HG02981 (cell line): ENCODE measurements around the gene SNX32.
"Not testable (repeated sequence)": the region's sequence is repeated elsewhere in the genome, so short reads cannot be mapped to it uniquely, and the experiment has no call there.

Experiments
- ATAC-seq: cut with Tn5 transposase; IDR thresholded peaks from one replicate; pipeline ENCODE4 v1.9.1; 2021; ENCODE audit warnings: mild to moderate bottlenecking, moderate library complexity; ENCODE audit not compliant: unreplicated experiment

Gene SNX32

GRCh38 chr11:65883058-65883761, 49.4 kb downstream of the SNX32 start:
- no peak for ATAC-seq

DNA sequence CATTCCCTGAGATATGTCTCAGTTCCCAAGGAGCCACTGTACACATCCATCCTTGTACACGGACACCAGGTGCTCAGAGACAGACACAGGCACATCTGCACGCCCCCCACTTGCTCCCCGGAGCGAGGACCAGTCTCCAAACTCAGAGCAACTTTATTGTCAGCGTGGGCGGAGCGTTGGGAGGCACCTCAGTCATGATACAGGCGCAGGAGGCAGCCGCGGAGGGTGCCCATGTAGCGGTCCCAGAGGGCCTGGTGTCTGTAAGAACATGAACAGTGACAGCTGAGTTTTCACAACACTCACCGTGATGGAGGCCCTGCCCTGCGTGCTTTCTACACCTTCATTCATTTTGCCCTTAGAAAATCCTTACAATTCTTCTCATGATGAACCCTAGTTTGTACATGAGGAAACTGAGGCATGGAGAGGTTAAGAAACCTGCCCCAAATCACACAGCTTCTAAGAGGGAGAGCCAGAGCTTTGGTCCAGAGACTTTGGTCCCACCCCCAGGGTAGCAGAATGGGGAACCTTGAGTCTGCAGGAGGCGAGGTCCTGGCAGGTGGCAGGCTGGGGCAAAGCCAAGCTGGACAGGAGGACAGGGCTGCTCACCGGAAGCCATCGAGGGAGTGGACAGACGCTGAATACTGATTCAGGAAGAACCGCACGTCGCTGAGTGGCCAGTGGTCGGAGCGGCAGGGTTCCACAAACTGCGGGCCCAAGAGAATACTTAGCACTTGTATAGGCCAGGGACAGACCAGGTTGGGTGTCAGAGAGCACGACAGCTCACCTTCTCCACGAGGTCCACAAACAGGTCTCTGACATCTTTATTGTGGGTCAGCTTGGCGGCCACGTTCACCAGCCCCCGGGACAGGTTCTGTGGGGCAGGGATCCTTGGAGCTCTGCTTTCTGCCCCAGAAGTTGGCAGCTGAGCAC, 50.3 kb downstream of the SNX32 start:
- ATAC-seq, result no peak

- no peak for ATAC-seq
These were observed 50.9 kb downstream of the SNX32 start for GRCh38 chr11:65884716-65885092.

DNA sequence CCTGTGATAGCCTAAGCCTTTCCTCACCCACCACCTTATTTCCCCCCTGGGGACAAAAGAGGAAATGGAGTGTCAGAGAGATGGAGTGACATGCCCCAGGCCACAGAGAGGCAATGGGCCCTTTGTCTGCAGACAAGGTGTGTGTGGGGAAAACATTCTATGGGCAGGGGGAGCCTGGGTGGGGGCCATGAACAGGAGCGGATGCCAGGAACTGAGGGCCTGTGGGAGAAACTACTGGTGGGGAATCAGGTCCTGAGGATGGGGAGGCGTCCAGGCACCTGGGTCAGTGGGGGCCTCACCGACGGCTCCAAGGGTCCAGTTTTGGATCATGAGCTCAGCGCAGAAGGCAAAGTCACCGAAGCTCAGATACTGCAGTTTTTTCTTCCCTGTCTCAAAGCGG, 51.5 kb downstream of the SNX32 start:
- ATAC-seq, result no peak

DNA sequence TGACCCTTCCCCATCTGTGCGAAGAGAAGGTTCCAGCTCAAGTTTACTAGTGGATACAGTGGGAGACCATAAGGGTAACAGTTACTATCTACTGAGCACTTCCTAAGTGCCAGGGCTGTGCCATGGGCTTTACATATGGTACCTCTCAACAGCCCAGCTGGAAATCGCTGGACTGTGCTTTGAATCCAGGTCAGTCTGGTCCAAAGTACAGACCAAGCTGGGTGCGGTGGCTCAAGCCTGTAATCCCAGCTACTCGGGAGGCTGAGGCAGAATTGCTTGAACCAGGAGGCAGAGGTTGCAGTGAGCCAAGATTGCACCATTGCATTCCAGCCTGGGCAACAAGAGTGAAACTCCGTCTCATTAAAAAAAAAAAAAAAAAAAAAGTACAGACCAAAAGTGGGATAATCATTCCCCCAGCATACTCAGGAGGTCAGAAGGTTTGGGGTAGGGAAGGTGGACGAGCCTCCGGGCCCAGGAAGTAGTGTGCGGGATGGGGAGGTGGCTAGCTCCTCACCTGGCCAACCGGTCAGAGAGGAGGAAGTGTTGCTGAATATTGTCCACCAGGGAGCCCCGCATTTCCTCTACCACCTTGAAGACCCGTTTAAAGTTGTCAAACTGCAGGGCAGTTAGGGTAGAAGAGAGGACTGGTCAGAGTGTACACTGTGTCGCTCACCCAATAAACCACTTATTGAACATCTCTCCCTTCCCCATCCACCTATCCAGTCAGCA, 52.2 kb downstream of the SNX32 start:
- no peak for ATAC-seq

DNA sequence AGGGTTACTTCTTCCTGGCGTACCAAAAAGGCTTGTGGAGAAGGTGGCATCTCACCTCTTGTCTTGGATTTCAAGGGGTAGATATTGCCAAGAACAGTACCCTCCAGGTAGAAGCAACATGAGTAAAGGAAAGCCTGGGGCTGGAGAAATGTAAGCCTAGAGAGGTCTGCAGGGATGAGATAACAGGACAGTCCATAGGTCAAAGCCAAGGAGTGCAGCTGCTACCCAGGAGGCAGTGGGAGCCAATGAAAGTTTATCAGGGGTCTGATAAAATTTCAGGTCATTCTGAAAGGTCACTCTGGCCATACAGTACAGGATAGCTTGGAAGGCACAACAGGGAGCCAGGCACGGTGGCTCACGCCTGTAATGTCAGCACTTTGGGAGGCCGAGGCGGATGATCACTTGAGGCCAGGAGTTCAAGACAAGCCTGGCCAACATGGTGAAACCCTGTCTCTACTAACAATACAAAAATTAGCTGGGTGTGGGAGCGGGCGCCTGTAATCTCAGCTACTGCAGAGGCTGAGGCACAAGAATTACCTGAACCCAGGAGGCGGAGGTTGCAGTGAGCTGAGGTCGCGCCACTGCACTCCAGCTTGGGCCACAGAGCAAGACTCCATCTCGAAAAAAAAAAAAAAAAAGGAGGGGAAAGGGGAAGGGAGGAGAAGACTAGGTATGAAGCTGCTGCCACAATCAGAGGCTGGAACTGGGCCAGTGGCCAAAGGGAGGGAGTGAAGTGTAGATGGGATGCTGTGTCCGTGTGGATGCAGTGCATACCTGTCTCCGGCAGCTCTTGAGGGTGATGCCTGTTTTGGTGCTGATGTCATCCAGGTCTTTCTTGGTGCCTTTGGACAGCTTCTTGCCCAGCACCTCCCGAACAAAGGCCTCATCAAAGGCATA, 53.3 kb downstream of the SNX32 start:
- no peak for ATAC-seq

GRCh38 chr11:65887723-65888162, 54.0 kb downstream of the SNX32 start:
- no peak for ATAC-seq

DNA sequence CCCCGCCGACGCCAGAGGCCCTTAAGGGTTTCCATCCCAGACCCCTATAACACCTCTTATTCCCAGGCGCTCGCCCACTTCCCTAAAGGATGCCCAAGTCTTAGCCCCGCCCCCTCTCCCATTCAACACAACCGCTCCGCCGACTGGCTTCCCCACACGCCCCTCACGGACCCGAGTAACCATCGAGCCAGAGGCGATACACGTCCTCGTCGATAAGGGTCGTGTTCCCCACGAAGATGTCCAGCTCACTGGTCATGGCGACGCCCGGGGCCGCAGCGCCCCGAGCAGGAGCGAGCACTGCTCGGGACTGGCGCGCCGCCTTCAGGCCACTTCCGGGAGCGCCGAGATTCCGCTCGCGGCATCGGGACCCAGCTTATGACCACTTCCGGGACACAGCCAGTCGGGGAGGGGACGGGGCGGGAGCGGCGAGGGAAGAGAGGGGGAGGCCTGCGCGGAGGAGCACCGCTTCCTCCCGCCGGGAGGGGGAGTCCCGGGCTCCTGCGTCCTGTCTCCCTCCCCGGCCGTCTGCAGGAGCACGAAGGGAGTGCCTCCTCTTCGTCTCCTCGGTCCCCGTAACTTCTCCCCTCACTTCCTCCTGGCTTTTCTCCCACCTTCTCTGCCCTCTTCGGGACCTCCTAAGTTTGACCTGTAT, 54.5 kb downstream of the SNX32 start, which contains the start of gene FIBP:
FIBP (minus strand) TSS at position 309 of the 652 bp plus-strand sequence; CDS start at position 256, 53 bp downstream.
- ATAC-seq, result peak; percentile 38

DNA sequence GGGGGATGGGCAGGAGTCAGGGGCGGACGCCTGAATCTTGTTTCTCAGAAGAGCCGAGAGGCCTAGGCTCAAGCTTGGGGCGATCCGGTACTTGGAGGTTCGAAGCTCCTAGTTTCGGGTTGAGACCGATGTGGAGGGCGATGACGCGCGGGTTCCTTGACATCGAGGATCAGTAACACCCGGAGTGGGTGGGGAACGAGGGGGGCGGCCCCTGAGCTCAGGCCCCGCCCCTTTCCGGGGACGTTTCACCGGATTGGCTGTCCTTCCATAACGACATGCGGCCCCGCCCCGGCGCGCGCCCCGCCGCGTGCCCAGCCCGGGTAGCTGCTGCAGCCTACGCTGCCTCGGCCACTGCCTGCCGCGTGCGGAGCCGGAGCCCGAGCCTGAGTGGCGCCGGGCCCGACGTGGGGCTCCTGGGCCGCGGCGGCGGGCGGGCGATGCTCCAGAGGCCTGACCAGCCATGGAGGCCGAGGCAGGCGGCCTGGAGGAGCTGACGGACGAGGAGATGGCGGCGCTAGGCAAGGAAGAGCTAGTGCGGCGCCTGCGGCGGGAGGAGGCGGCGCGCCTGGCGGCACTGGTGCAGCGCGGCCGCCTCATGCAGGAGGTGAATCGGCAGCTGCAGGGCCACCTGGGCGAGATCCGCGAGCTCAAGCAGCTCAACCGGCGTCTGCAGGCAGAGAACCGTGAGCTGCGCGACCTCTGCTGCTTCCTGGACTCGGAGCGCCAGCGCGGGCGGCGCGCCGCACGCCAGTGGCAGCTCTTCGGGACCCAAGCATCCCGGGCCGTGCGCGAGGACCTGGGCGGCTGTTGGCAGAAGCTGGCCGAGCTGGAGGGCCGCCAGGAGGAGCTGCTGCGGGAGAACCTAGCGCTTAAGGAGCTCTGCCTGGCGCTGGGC, 56.8 kb downstream of the SNX32 start, which contains the start of gene CCDC85B:
CCDC85B (plus strand) TSS at position 350 of the 895 bp plus-strand sequence; CDS start at position 461, 111 bp downstream.
- ATAC-seq, result peak; percentile 48

GRCh38 chr11:65891219-65892136, 57.7 kb downstream of the SNX32 start:
- no peak for ATAC-seq

- not testable (repeated sequence) for ATAC-seq
These were observed 58.4 kb downstream of the SNX32 start for GRCh38 chr11:65892137-65892540.

DNA sequence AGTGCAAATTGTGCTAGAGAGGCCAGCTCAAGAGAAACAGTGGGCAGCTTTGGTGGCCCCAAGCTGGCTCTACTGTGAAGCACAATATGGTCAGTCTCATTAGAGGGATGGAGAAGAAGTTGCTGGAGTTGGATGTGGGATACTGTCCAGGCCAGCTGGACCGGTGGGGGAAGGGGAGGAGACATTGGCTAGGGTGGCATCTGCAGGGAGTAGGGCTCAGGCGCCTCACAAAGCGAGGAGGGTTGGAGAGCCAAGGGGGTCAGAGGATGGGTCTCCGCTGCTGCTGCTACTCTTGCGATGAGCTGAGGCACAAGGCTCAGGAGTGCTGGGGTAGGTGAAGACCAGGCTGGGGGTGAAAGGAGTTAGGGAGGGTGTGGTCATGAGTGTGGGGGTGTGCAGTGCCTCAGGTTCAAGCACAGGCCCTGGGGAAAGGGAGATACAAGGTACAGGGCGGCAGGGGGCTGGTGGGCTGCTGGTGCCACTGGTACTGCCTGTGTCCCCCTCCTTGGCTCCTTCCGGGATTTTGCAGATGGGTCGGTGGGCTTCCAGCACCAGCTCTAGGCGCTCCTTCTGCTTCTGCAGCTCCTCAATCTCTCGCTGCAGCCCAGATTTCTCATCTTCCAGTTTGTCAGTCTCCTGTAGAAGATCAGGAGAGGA, 59.0 kb downstream of the SNX32 start:
- ATAC-seq, result no peak

DNA sequence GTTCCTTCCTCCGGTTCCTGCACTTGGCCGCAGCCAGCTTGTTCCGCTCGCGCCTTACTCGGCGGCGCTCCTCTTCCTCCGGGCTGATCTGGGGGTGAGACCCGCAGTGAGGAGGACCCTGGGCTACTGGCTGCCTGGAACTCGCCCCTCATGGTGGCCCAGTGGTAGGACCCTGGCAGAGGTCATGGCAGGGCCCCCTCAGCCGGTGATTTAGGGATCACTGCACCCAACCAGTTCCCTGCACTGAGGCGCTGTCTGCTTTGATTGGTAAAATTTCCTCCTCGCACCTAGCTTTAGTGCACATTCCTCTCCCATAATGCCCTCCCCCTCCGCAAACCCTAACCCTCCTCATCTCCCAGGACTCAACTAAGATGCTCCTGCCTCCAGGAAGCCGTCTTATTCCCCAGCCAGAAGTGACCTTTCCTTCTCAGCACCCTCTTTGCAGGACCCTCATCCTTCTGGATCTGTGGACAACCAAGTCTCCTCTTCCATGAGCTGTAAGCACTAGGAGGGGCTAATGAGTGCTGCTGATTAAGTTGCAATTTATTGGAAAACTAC, 60.4 kb downstream of the SNX32 start:
- no peak for ATAC-seq

DNA sequence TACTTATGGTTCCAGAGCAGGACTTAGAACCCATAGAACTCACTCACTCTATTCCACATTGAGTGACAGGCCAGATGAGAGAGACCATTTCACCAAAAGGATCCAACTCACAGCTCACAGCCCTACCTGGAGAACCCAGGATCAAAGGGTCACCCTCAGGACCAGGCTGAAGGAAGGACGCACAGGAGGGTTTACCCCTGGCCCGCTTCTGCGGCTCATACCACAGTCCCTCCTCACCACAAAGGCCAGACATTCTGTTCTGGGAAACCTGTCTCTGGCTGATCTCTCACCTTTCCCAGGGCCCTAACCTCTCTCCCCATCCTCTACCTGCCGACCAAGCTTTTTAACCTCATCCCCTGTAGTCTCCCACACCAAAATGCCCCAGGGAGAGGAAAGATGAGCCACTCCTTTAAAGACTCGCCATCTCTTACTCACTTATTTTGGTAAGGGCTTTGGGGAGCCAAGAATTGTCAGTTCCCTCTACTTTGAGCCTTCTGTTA, 61.8 kb downstream of the SNX32 start:
- ATAC-seq, result no peak

GRCh38 chr11:65896034-65896999, 62.6 kb downstream of the SNX32 start:
- no peak for ATAC-seq
